ENCODE data around the gene PLEKHA6. TPM values are rescaled to one million over a fixed set of nuclear protein-coding genes. Genes with fewer than 3 reads are reported as not detected.

The PLEKHA6 gene
- total RNA-seq, 1 experiment from 2014 or later = 0.30 TPM

GRCh38 chr1:204348242-204348641, 11.5 kb downstream of the PLEKHA6 start:
- no peaks in the 10 kb centered on the region for H3K9me3 ChIP-seq (ENCODE audit: low read length)
- H4K20me1 ChIP-seq (ENCODE audit: insufficient read depth, low read depth, low read length) = no peaks in the 10 kb centered on the region
- no peaks in the 10 kb centered on the region for H3K27me3 ChIP-seq (ENCODE audit: low read length)
- H3K4me3 ChIP-seq (ENCODE audit: low read length) = no peak overlapping the region
- H3K4me2 ChIP-seq (ENCODE audit: low read depth, low read length, poor library complexity, severe bottlenecking) = no peak overlapping the region
- H3K36me3 ChIP-seq (ENCODE audit: insufficient read depth, low read length) = no peaks in the 10 kb centered on the region
- no peak for DNase-seq
- H3K9me2 ChIP-seq (replicated peaks; ENCODE audit: insufficient read depth, low read length) = no peaks in the 10 kb centered on the region
- H3K27ac ChIP-seq (ENCODE audit: low read length) = no peak overlapping the region
- H3K9ac ChIP-seq (ENCODE audit: low read length) = no peak overlapping the region
- H2AFZ ChIP-seq (ENCODE audit: low read length) = no peak overlapping the region
- H3K79me2 ChIP-seq (ENCODE audit: low read length) = no peaks in the 10 kb centered on the region
- no peaks in the 10 kb centered on the region for H3K4me1 ChIP-seq (ENCODE audit: low read length)

- peaks cover 6% of the 10 kb centered on the region for H3K4me1 ChIP-seq (ENCODE audit: low read length)
- H3K36me3 ChIP-seq (ENCODE audit: insufficient read depth, low read length) = no peaks in the 10 kb centered on the region
- H3K9me2 ChIP-seq (replicated peaks; ENCODE audit: insufficient read depth, low read length) = no peaks in the 10 kb centered on the region
- H3K79me2 ChIP-seq (ENCODE audit: low read length) = no peaks in the 10 kb centered on the region
- no peaks in the 10 kb centered on the region for H4K20me1 ChIP-seq (ENCODE audit: insufficient read depth, low read depth, low read length)
- H3K27ac ChIP-seq (ENCODE audit: low read length) = no peak overlapping the region
- no peaks in the 10 kb centered on the region for H3K9me3 ChIP-seq (ENCODE audit: low read length)
- H3K27me3 ChIP-seq (ENCODE audit: low read length) = no peaks in the 10 kb centered on the region
- H3K9ac ChIP-seq (ENCODE audit: low read length) = no peak overlapping the region
- no peak overlapping the region for H3K4me2 ChIP-seq (ENCODE audit: low read depth, low read length, poor library complexity, severe bottlenecking)
- no peak overlapping the region for H2AFZ ChIP-seq (ENCODE audit: low read length)
- no peak overlapping the region for H3K4me3 ChIP-seq (ENCODE audit: low read length)
- no peak for DNase-seq
Measured at GRCh38 chr1:204345941-204346645, 13.6 kb downstream of the PLEKHA6 start.

GRCh38 chr1:204345438-204345841, 14.3 kb downstream of the PLEKHA6 start:
- Histone ChIP-seq H3K27ac (ENCODE audit: low read length) (no peak overlapping the region), H3K27me3 (ENCODE audit: low read length) (no peaks in the 10 kb centered on the region), H4K20me1 (ENCODE audit: insufficient read depth, low read depth, low read length) (no peaks in the 10 kb centered on the region), H3K9ac (ENCODE audit: low read length) (no peak overlapping the region), H3K9me3 (ENCODE audit: low read length) (no peaks in the 10 kb centered on the region), H3K4me3 (ENCODE audit: low read length) (no peak overlapping the region), H3K36me3 (ENCODE audit: insufficient read depth, low read length) (no peaks in the 10 kb centered on the region), H3K4me1 (ENCODE audit: low read length) (peaks cover 7% of the 10 kb centered on the region), H3K9me2 (replicated peaks; ENCODE audit: insufficient read depth, low read length) (no peaks in the 10 kb centered on the region), H3K79me2 (ENCODE audit: low read length) (no peaks in the 10 kb centered on the region), H3K4me2 (ENCODE audit: low read depth, low read length, poor library complexity, severe bottlenecking) (no peak overlapping the region), H2AFZ (ENCODE audit: low read length) (no peak overlapping the region)
- no peak for DNase-seq

- Histone ChIP-seq H3K36me3 (ENCODE audit: insufficient read depth, low read length) (no peaks in the 10 kb centered on the region), H3K4me3 (ENCODE audit: low read length) (no peak overlapping the region), H3K79me2 (ENCODE audit: low read length) (no peaks in the 10 kb centered on the region), H3K9ac (ENCODE audit: low read length) (no peak overlapping the region), H2AFZ (ENCODE audit: low read length) (no peak overlapping the region), H3K27ac (ENCODE audit: low read length) (no peak overlapping the region), H3K9me2 (replicated peaks; ENCODE audit: insufficient read depth, low read length) (no peaks in the 10 kb centered on the region), H3K4me1 (ENCODE audit: low read length) (peaks cover 7% of the 10 kb centered on the region), H4K20me1 (ENCODE audit: insufficient read depth, low read depth, low read length) (no peaks in the 10 kb centered on the region), H3K27me3 (ENCODE audit: low read length) (no peaks in the 10 kb centered on the region), H3K9me3 (ENCODE audit: low read length) (no peaks in the 10 kb centered on the region), H3K4me2 (ENCODE audit: low read depth, low read length, poor library complexity, severe bottlenecking) (no peak overlapping the region)
- no peak for DNase-seq
Measured at GRCh38 chr1:204344665-204345355, 14.9 kb downstream of the PLEKHA6 start.

GRCh38 chr1:204343802-204344201, 15.9 kb downstream of the PLEKHA6 start:
- Histone ChIP-seq H3K9ac (ENCODE audit: low read length) (no peak overlapping the region), H3K4me2 (ENCODE audit: low read depth, low read length, poor library complexity, severe bottlenecking) (no peak overlapping the region), H3K79me2 (ENCODE audit: low read length) (no peaks in the 10 kb centered on the region), H3K9me3 (ENCODE audit: low read length) (no peaks in the 10 kb centered on the region), H3K4me1 (ENCODE audit: low read length) (peaks cover 7% of the 10 kb centered on the region), H4K20me1 (ENCODE audit: insufficient read depth, low read depth, low read length) (no peaks in the 10 kb centered on the region), H3K4me3 (ENCODE audit: low read length) (no peak overlapping the region), H3K36me3 (ENCODE audit: insufficient read depth, low read length) (no peaks in the 10 kb centered on the region), H3K27ac (ENCODE audit: low read length) (no peak overlapping the region), H3K9me2 (replicated peaks; ENCODE audit: insufficient read depth, low read length) (no peaks in the 10 kb centered on the region), H3K27me3 (ENCODE audit: low read length) (no peaks in the 10 kb centered on the region), H2AFZ (ENCODE audit: low read length) (no peak overlapping the region)
- no peak for DNase-seq

GRCh38 chr1:204343247-204343646, 16.5 kb downstream of the PLEKHA6 start:
- Histone ChIP-seq H3K9ac (ENCODE audit: low read length) (no peak overlapping the region), H3K27me3 (ENCODE audit: low read length) (no peaks in the 10 kb centered on the region), H3K79me2 (ENCODE audit: low read length) (no peaks in the 10 kb centered on the region), H3K4me2 (ENCODE audit: low read depth, low read length, poor library complexity, severe bottlenecking) (no peak overlapping the region), H3K4me3 (ENCODE audit: low read length) (no peak overlapping the region), H2AFZ (ENCODE audit: low read length) (no peak overlapping the region), H3K36me3 (ENCODE audit: insufficient read depth, low read length) (no peaks in the 10 kb centered on the region), H3K9me2 (replicated peaks; ENCODE audit: insufficient read depth, low read length) (no peaks in the 10 kb centered on the region), H3K27ac (ENCODE audit: low read length) (no peak overlapping the region), H4K20me1 (ENCODE audit: insufficient read depth, low read depth, low read length) (no peaks in the 10 kb centered on the region), H3K4me1 (ENCODE audit: low read length) (peaks cover 7% of the 10 kb centered on the region), H3K9me3 (ENCODE audit: low read length) (no peaks in the 10 kb centered on the region)
- DNase-seq = no peak

- H3K9ac ChIP-seq (ENCODE audit: low read length) = no peak overlapping the region
- no peak overlapping the region for H3K4me3 ChIP-seq (ENCODE audit: low read length)
- peaks cover 7% of the 10 kb centered on the region for H3K4me1 ChIP-seq (ENCODE audit: low read length)
- H3K27ac ChIP-seq (ENCODE audit: low read length) = no peak overlapping the region
- no peak for DNase-seq
- no peaks in the 10 kb centered on the region for H3K9me3 ChIP-seq (ENCODE audit: low read length)
- no peaks in the 10 kb centered on the region for H3K9me2 ChIP-seq (replicated peaks; ENCODE audit: insufficient read depth, low read length)
- H3K36me3 ChIP-seq (ENCODE audit: insufficient read depth, low read length) = no peaks in the 10 kb centered on the region
- H4K20me1 ChIP-seq (ENCODE audit: insufficient read depth, low read depth, low read length) = no peaks in the 10 kb centered on the region
- H2AFZ ChIP-seq (ENCODE audit: low read length) = no peak overlapping the region
- H3K79me2 ChIP-seq (ENCODE audit: low read length) = no peaks in the 10 kb centered on the region
- no peak overlapping the region for H3K4me2 ChIP-seq (ENCODE audit: low read depth, low read length, poor library complexity, severe bottlenecking)
- H3K27me3 ChIP-seq (ENCODE audit: low read length) = no peaks in the 10 kb centered on the region
Measured at GRCh38 chr1:204342310-204342709, 17.4 kb downstream of the PLEKHA6 start.

- H4K20me1 ChIP-seq (ENCODE audit: insufficient read depth, low read depth, low read length) = no peaks in the 10 kb centered on the region
Measured at GRCh38 chr1:204341380-204341779, 18.3 kb downstream of the PLEKHA6 start.

More at GRCh38 chr1:204341380-204341779, 18.3 kb downstream of the PLEKHA6 start:
- Histone ChIP-seq H3K27me3 (ENCODE audit: low read length) (no peaks in the 10 kb centered on the region), H3K9ac (ENCODE audit: low read length) (no peak overlapping the region), H3K4me1 (ENCODE audit: low read length) (peaks cover 7% of the 10 kb centered on the region), H3K4me2 (ENCODE audit: low read depth, low read length, poor library complexity, severe bottlenecking) (no peak overlapping the region), H3K9me2 (replicated peaks; ENCODE audit: insufficient read depth, low read length) (no peaks in the 10 kb centered on the region), H3K9me3 (ENCODE audit: low read length) (no peaks in the 10 kb centered on the region), H2AFZ (ENCODE audit: low read length) (no peak overlapping the region), H3K27ac (ENCODE audit: low read length) (no peak overlapping the region), H3K79me2 (ENCODE audit: low read length) (no peaks in the 10 kb centered on the region), H3K4me3 (ENCODE audit: low read length) (no peak overlapping the region), H3K36me3 (ENCODE audit: insufficient read depth, low read length) (no peaks in the 10 kb centered on the region)
- DNase-seq = no peak

All from Karpas-422 (cell line).